CD4-positive, alpha-beta T cell treated with Interleukin-21 for 1 hour (primary cell): ENCODE measurements around the gene ABRACL.
"Not testable (repeated sequence)": the region's sequence is repeated elsewhere in the genome, so short reads cannot be mapped to it uniquely, and the experiment has no call there.

ENCODE experiments used
- DNase-seq: peaks from one replicate; pipeline ENCODE4 v3.0.0-alpha.2; 2020

Gene ABRACL, protein sequence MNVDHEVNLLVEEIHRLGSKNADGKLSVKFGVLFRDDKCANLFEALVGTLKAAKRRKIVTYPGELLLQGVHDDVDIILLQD

DNA sequence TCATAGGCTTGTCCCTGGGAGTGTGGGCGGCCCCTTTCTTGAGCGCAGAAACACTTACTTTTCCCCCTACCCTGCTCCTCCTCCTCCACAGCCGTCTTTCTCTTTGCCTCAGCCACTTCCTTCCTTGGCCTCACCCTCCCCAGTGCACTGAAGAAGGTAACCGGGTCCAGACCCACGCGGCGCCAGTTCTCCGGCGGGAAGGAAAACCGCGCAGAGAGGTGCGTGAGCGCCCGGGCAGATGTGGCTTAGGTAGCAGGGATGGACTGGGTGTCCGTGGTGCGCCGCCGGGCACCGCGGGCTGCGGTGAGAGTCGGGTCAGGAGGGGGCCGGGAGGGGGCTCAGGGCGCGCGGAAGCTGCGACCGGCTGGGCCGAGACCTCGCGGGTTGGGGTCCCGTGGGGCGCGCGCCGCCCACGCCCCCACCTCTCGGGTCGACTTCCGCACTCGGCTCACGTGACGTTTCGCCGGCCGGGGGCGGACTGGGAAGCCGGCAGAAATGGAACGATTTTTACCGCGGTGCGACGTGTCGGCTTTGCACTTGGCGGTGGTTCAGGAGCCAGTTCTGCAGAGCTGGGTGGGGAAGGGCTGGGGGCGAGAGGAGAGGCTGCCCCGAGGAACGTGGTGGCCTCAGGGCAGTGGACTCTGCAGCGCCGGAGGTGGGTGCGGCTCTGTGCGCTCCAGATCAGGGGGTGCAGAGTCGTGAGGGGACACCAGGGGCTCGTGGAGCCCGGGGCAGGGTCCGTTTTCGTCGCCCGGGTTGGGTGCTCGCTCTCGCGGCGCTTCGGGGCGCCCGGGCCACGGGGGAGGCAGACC is at the start of gene ABRACL:
Gene ABRACL, plus strand, starts transcription at position 88 of the 812 bp plus-strand sequence. CDS start 5,416 bp downstream, outside the sequence.
- DNase-seq = peak; percentile 77

DNA sequence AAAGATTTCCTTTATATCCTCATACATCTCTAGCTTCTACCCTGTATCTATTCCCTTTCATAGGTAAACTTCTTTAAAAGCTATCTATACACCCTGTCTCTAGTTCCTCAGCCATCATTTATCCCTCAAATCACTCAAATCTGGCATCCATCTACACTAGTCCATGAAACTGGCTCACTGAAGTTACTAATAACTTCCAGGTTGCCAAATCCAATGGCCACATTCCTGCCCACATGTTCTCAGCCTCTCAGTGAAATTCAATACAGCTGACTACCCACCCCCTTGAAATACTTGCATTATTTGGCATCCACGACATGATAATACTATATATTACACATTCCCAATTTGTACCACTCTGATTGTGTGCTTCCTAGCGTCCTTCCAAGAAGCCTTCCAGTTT is 49.2 kb upstream of the ABRACL start:
- no peak for DNase-seq

DNA sequence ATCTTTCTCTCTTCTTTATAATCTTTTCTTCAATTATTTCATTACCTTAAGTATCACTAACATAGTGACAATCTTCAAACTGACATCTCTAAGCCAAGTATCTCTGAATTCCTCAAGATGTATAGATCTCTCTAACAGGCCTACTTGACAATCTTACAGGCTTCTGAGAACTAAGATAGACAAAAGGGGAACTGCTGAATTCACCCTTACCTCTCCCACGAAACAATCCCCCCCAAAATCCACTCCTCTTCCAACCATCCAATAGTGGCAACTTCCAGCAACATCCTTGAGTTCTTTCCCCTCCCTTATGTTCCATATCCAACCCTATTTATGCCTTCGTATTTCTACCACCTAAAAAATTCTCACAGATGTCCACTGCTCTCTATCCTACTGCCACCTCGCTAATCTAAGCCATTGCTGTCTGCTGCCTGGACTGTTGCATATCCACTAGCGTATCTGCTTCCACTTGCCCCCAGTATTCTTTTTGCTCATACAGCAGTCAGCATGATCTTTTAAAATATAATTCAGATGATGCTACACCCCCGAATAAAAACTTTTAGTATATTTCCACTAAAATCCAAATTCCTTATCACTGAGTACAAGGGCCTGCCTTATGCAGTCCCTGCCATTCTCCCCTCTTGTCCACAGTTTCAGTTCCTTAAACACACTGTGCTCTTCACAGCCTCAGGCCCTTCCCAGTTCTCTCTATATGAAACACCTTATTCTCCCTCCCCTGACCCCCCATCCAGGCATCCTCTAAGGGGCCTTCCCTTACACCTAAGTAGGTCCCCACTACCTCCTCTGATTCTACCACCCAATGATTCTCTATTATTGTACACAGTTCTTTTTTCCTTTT is 48.5 kb upstream of the ABRACL start:
- DNase-seq = no peak

DNA sequence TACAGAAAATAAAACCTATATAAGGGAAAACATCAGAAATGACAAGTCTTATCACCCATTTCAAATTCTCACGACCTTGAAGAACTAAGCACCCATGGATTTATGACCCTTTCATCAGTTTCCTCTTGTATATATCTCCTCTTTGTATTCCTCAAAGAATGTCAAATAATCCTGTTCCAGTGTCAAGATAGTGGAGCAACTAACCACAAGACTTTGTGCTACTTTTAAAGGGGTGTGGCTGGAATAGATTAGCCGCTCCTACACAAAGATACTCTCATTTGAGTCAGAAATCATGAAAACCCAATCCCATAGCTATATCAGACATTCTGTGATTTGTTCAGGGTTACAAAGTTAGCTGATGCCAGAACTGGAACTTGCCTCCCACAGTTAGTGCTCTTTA is 47.1 kb upstream of the ABRACL start:
- no peak for DNase-seq

GRCh38 chr6:138986578-138986977 is 42.0 kb upstream of the ABRACL start:
- DNase-seq = peak; percentile 10

DNA sequence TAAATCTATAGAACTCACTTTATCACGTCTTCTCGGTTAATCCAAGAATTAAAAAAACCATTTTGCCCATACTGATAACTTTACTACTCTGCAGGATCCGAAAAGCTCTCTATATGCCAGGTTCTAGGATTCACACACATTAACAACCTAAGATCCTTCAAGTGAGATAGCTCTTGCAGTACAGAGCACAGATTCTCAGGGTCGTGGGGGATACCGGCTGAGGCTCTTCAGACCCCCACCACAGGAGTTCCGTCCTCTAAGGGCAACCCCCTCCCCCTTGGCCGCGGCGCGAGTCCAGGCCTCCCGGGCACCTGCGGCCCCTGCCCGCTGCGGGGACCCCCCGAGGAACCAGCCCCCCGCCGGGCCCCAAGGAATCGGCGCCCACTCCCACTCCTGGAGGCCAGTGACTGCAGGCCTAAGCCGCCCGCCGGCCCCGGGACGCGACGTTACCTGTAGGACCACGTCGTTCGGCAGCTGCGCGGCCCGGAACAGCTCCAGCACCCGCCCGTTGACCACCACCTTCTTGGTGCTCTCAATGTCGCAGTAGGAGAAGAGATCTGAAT is 41.4 kb upstream of the ABRACL start:
- no peak for DNase-seq

DNA sequence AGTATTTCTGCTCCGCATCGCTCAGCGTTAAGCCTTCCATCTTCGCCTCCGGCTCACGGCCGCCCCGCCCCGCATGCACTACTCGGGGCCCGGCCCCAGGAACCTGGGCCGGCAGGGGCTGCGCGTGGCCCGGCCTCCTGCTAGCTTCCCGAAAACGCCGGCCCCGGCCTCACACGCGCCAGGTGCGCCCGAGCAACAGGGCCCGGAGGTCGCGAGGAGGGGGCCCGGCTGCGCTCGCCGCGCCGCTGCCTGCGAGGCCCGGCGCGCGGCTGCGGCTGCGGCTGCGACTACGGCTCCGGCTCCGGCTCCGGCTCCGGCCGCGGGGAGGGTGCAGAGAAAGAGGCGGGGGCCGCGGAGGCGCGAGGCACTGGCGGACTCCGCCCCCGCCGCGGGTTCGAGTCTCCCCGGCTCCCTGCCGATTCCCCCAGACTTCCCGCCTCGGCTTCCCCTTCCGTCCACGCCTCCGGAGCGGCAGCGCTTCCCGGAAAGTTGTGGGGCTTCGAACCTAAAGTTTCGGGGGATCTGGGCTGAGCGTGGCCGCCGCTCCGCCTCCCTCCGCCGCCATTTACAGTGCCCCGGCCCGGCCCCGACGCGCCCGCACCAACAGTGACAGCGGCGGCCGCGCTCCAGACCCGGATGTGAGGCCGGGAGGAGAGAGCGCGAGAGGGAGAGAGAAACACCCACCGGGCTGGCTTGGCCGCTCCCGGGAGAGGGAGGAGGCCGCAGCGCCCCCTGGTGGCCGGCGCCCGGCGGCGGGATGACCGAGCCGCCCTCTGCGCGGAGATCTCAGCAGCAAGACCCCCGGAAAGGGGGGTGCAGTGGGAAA is 40.7 kb upstream of the ABRACL start, which contains the start of gene REPS1:
Gene REPS1, minus strand, starts transcription at position 611 of the 826 bp plus-strand sequence. Its CDS starts 571 bp downstream, at position 40.
- DNase-seq = peak; percentile 91

DNA sequence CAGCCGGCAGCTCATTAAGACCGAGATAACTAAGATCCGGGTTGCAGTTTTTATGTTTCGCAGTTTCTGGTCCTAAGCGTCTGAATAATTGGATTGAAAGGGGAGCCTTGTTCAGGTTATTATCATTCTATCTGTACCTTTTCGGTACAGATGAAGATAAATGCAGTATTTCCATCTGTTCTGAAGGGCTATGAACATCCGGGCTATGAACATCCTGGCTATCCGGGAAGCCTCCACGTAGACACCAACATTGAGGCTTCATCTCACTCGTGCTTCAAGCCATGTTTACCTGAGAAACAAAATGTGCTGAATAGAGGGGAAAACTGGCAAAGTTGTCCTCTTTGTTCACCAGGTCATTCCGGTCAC is 40.1 kb upstream of the ABRACL start:
- no peak for DNase-seq

- DNase-seq = no peak
Measured at GRCh38 chr6:138989098-138989983, 39.2 kb upstream of the ABRACL start.

DNA sequence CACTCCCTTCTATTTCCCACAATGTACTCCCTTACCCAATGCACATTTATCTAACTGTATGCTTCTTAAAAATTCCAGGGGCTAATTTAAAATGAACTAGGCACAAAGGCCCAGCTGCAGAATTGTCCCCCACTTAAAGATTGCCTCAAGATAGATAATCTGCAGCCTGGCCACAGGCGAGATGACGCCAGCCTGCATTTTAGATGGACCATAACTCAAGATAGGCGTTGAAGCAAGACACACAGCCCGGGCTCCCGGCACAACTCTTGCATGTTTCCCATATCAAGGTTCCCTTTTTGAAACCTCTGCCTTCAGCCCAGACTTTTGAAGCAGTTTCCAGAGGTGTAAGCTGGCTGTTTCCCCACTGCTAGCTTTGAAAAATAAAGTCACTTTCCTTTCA is 37.3 kb upstream of the ABRACL start:
- no peak for DNase-seq

GRCh38 chr6:138992965-138993364 is 35.6 kb upstream of the ABRACL start:
- DNase-seq = not testable (repeated sequence)

DNA sequence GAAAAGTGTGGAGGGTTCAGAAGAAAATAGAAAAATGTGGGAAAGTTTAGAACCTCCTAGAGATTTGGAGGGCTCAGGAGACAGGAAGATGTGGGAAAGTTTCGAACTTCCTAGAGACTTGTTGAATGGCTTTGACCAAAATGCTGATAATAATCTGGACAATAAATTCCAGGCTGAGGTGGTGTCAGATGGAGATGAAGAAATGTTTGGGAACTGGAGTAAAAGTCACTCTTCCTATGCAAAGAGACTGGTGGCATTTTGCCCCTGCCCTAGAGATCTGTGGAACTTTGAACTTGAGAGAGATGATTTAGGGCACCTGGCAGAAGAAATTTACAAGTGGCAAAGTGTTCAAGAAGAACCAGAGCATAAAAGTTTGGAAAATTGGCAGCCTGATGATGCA is 35.1 kb upstream of the ABRACL start:
- DNase-seq = not testable (repeated sequence)

GRCh38 chr6:138996524-138996923 is 32.0 kb upstream of the ABRACL start:
- DNase-seq = no peak

DNA sequence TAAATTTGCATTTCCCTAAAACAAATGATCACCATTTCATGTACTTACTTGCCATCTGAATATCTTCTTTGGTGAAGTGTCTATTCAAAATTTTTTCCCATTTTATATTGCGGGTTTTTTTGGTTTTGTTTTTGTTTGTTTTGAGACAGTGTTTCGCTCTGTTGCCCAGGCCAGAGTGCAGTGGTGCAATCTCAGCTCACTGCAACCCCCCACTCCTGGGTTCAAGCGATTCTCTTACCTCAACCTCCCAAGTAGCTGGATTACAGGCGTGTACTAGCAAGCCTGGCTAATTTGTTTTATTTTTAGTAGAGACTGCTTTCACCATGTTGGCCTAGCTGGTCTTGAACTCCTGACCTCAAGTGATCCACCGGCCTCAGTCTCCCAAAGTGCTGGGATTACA is 31.4 kb upstream of the ABRACL start:
- DNase-seq = no peak

- DNase-seq = no peak
Measured at GRCh38 chr6:138999949-139000725, 28.4 kb upstream of the ABRACL start.

- no peak for DNase-seq
Measured at GRCh38 chr6:139003751-139004150, 24.8 kb upstream of the ABRACL start.

GRCh38 chr6:139006477-139006876 is 22.1 kb upstream of the ABRACL start:
- DNase-seq = no peak

- no peak for DNase-seq
Measured at GRCh38 chr6:139007428-139007827, 21.1 kb upstream of the ABRACL start.

- DNase-seq = no peak
Measured at GRCh38 chr6:139008117-139008516, 20.4 kb upstream of the ABRACL start.

GRCh38 chr6:139010674-139011073 is 17.9 kb upstream of the ABRACL start:
- no peak for DNase-seq

DNA sequence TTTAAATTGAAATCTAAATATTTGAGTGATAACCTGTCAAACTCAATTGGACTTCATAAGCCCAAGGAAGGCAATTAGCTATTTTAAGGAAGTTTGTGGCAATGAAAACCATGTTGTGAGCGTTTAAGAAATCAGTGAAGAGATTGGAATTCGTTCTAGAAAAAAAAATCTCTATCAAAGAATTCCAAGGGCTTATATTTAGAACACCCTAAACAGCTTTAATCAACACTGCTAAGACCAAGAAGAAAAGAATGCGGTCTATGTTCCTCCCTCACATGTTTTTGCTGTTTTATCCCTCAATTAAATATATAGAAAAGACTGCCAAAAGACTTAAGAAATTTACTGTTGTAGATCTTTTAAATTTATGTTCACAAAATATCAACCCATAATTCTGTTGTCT is 16.6 kb upstream of the ABRACL start:
- DNase-seq = no peak
